Femur (tissue), 1 donor: ENCODE data around the gene NINJ1.
A peak's percentile ranks its signal among the peaks of the same experiment; 100 is the strongest.
"Not testable (repeated sequence)": the region's sequence is repeated elsewhere in the genome, so short reads cannot be mapped to it uniquely, and the experiment has no call there.

Experiments
- DNase-seq: peaks from one replicate; pipeline ENCODE4 v3.0.0-alpha.2; 2017

NINJ1 gene

GRCh38 chr9:93159601-93160471 is 25.8 kb upstream of the NINJ1 start:
- peak; percentile 92 for DNase-seq

DNA sequence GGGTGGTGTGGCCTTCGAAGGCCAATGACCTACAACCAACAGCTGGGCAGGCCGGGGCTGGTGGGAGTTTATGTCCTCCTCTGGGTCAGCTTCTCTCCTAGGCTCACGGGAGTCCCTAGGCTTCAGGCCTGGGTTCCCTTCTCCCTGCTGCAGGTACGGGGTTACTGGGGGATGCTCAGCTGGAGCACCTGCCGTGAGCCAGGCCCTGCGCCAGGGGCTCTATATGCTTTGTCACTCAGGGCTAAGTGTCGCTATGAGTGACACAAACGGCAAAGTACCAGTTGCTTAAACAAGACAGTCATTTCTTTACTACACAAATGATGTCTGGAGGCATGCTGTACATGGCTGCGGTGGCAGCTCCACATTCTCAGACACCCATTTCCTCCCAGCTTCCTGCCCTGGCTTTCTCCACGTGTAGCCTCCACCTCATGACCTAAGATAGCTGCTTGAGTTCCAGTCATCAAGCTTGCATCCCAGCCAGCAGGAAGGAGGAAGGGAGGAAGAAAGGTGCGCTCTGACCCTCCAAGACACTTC is 22.5 kb upstream of the NINJ1 start:
- DNase-seq, result no peak

GRCh38 chr9:93155716-93156474 is 21.8 kb upstream of the NINJ1 start:
- DNase-seq, result no peak

GRCh38 chr9:93154293-93154903 is 20.3 kb upstream of the NINJ1 start:
- peak; percentile 26 for DNase-seq

- DNase-seq, result no peak
These were observed 17.2 kb upstream of the NINJ1 start for GRCh38 chr9:93151097-93151784.

DNA sequence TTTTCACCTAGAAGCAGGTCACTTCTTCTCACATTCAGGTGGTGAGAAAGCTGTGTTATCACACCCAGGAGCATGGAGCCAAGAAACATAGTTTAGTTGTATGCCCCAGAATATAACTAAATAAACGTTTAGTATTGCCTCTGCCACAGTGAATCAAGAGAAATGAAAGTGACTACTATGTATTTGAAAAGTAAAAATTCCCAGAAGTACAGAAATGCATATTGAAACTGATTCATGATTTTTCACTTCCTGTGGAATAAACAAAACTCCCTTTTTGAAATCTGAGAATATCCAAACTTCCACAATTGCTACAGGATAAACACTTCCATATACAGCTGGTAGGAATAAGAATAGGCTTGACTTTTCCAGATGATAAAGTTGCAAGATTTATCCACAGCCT is 15.3 kb upstream of the NINJ1 start:
- no peak for DNase-seq

- no peak for DNase-seq
These were observed 14.7 kb upstream of the NINJ1 start for GRCh38 chr9:93148721-93149120.

GRCh38 chr9:93147632-93148031 is 13.6 kb upstream of the NINJ1 start:
- DNase-seq, result no peak

DNA sequence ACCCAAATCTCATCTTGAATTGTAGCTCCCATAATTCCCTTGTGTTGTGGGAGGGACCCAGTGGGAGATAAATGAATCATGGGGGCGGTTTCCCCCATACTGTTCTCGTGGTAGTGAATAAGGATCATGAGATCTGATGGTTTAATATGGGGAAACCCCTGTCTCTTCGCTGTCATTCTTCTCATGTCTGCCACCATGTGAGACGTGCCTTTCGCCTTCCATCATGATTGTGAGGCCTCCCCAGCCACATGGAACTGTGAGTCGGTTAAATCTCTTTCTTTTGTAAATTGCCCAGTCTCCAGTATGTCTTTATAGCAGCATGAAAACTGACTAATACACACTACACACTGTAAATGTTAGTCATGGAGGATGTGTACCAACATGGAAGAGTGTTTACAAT is 12.6 kb upstream of the NINJ1 start:
- not testable (repeated sequence) for DNase-seq

GRCh38 chr9:93143830-93144530 is 9.9 kb upstream of the NINJ1 start:
- peak; percentile 89 for DNase-seq

DNA sequence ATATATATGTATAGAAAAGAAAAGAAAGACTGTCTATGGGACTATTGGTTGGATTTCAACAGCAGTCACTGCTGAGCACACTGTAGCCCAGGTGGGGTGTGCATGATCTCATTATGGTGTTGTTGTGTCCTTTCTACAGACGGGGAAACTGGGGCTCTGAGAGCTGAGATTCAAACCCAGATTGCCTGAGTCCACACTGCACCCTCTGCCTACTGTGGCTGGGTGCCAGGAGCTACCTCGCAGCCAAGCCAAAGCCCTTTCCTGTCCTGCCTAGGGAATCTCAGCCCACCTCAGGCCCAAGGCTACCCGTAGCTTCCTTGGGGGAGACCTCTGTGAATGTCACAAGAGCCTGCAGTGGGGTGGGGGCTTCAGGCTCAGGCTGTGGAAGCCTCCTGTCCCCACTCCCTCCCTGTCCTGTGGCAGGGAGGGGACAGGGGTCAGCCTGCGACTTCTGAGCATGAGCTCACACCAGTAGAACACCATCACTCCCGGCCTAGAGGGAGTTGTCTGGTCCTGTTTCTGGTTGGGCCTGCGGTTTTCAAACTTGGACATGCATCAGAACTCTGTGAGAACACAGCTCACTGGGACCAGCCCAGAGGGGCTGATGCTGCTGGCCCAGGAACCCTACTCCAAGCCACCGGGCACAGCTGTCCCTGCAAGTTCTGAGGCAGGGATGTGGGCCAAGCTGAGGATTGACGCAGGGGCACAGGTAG is 7.9 kb upstream of the NINJ1 start:
- DNase-seq, result peak; percentile 27

DNA sequence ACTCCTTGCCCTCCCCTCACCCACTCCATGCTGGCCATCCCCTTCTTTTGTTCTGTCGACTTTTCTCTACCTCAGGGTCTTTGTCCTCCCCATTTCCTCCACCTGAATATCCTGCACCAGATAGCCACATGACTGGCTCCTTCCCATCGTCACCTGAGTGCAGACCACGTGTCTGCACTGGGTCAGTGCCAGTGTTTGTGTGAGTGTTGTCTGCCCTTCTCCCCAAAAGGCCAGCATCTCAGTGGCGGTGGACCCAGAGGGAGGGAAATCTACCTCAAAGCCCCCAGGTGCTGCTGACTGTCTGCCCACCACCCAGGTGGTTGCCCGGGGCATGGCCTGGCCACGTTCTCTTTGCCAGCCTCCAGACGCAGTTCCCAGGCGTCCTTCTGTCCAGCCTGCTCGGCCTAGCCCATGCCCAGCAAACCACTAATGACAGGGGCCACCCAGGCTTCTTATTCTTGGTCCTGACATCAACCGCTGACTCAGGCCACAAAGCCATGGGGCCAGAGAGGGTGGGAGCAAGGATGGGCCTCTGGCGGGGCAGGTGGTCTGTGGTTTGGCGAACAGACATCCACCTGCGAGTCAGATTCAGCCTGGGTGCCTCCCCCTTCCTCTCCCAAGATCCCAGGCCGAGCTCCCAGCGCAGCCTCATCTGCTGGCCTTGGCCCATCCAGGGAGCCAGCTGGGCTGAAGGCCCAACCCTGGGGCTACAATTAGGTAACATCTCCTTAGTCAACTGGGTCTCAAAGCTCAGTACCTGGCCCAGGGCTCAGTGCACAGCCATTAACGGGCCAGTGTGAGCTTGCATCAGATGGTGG is 5.5 kb upstream of the NINJ1 start:
- DNase-seq, result peak; percentile 75

- peak; percentile 64 for DNase-seq
These were observed 4.2 kb upstream of the NINJ1 start for GRCh38 chr9:93138171-93138764.

DNA sequence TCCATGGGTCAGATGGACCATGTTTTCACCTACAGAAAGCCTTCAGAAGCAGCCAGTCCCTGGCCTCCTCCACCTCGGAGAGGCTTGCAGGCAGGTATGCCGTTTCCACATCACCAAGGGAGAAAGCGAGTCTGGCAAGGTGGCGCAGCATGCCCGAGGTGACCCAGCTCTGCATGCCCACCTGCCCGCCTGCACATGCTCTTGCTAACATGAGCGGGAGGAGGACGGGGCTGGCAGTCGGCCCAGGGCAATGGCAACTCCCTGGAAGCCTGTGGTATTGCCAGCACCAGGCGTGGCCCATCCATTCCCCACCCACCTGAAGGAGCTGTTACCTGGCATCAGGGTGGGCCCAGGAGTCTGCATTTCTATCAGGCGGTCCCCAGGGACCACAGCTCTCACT is 3.3 kb upstream of the NINJ1 start:
- DNase-seq, result peak; percentile 20

DNA sequence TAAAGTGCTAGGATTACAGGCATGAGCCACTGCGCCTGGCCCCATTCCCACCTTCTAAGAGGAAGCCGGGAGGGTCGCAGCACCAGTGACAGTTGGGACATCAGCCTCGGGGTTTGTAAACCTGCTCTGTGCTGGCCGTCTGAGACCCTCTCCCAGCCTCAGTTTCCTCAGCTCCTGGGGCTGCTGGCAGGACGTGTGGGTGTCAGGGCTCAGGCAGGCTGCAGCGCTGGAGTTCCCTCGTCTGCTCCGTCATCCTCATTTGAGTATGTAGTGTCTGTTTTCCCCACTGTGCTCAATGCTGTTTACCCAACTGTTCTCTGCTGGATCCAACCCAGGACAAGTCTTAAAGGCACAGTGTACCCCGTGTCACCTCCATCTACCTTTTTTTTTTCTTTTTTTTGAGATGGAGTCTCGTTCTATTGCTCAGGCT is 2.0 kb upstream of the NINJ1 start:
- peak; percentile 32 for DNase-seq

DNA sequence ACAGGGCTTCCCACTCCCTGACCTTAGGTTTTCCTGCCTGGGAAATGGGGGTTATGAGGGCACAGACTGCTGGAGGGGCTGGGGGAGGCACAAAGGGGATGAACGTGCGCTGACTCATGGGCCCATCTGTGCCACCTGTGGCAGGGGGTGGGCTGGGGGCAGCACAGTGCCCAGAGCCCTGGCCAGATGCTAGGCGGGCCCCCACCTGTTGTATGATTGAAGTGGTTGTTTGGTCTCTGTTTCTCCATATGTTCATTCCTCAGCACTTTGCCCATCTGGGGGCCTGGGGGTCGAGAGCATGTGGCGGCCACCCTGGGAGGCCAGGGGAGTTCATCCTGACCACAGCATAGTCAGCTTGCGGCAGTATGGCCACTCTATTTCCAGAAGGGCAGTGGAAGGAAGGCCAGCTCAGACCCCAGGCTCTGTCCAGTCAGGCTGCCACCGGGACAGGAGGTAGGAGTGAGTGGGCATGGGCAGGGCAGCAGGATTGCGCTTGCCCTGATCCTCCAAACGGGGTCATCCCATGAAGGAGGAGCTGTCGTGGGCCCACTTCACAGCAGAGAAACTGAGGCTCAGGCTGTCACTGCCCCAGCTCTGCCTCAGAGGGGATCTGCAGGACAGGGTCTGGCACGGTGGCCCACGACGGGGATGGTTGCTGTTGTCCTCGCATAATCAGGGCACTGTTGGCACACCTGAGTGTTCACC is 841 bp upstream of the NINJ1 start:
- DNase-seq, result no peak

GRCh38 chr9:93133681-93134014 is 403 bp downstream of the NINJ1 start:
- peak; percentile 89 for DNase-seq

DNA sequence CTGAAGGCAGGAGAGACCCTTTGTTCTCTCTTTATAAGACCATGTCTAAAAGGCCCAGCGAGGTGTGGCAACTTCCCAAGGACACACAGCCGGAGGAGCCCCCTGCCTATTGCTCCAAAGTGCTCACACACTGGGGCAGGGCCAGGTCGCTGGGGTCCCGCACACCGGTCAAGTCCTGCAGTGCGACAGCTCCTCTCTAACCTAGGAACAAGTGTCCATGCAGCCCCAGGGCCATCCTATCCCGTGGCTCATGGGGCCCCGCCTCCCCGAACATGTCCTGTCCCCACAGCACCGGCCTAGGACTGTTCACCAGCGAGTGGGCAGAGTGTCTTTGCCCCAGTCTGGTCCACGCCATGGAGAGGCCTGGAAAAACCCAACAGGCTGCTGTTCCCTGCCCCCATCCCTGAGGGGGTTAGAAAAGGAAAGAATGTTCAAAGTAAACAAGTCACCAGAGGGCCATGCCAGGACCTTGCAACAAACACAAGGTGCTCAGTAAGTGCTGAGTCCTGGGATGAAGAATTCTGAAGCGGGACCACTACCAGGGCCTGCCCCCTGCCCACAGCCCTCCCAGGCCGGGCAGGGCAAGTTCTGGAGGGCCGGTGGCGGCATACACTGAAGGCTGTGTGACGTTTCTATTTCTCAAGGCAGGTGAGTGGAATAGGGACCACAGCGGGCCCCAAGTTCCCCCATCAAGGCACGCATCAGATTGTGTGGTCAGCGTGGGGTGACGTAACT is 938 bp downstream of the NINJ1 start:
- DNase-seq, result peak; percentile 44
